OCI-LY3 (cell line): ENCODE data around the gene NCKAP5.

Experiments
- H2AFZ ChIP-seq: fragments of 200-600, 300-600 bp; shearing (Covaris generic); 2 replicates; pipeline ENCODE4 v1.6.0; 2014; ENCODE audit warnings: antibody characterized with exemption, low read depth, low read length
- H3K27ac ChIP-seq: fragments of 200-600, 300-600 bp; sonication (generic); 2 replicates; pipeline ENCODE4 v1.5.1; 2014; ENCODE audit warnings: mild to moderate bottlenecking, low read length, moderate library complexity, mixed read lengths
- H3K27me3 ChIP-seq: fragments of 200-600, 300-600 bp; sonication (generic); 2 replicates; pipeline ENCODE4 v1.6.1; 2014; ENCODE audit warnings: low read depth, low read length, mixed read lengths
- H3K36me3 ChIP-seq: fragments of 200-600, 300-600 bp; sonication (generic); replicated peaks from 2 replicates; pipeline ENCODE3; 2014; ENCODE audit warnings: low read depth, low read length, mixed read lengths
- H3K4me1 ChIP-seq: fragments of 300-600, 200-600 bp; sonication (generic); 2 replicates; pipeline ENCODE4 v1.6.1; 2014; ENCODE audit warnings: low read length, mixed read lengths
- H3K4me2 ChIP-seq: fragments of 200-600, 300-600 bp; sonication (generic); 2 replicates; pipeline ENCODE4 v1.6.1; 2014; ENCODE audit warnings: low read length, mixed read lengths
- H3K4me3 ChIP-seq: fragments of 300-600, 200-600 bp; sonication (generic); 2 replicates; pipeline ENCODE4 v1.5.1; 2014; ENCODE audit warnings: antibody characterized with exemption, mild to moderate bottlenecking, low read length, moderate library complexity
- H3K79me2 ChIP-seq: fragments of 300-600, 200-600 bp; shearing (Covaris generic); 2 replicates; pipeline ENCODE4 v1.6.1; 2014; ENCODE audit warnings: mild to moderate bottlenecking, low read length, mixed read lengths
- H3K9ac ChIP-seq: fragments of 300-600, 200-600 bp; shearing (Covaris generic); 2 replicates; pipeline ENCODE4 v1.6.0; 2014; ENCODE audit warnings: mild to moderate bottlenecking, low read length, moderate library complexity
- H3K9me3 ChIP-seq: fragments of 200-600, 300-600 bp; shearing (Covaris generic); 2 replicates; pipeline ENCODE4 v1.6.1; 2014; ENCODE audit warnings: low read length, mixed read lengths; ENCODE audit not compliant: insufficient read depth
- H4K20me1 ChIP-seq: fragments of 200-600, 300-600 bp; sonication (generic); 2 replicates; pipeline ENCODE4 v1.6.1; 2016; ENCODE audit warnings: low read length, mixed read lengths; ENCODE audit not compliant: insufficient read depth
- EZH2phosphoT487 ChIP-seq: fragments of 200-600 bp; shearing (Covaris generic); IDR thresholded peaks from 2 replicates; pipeline ENCODE4 v1.6.1; 2018; ENCODE audit warnings: antibody characterized with exemption, mixed run types, low read depth
- TF ChIP-seq, protein P1 (sequence below): fragments of 200-600, 300-600 bp; sonication (generic); IDR thresholded peaks from 2 replicates; pipeline ENCODE4 v1.5.1; 2014; ENCODE audit warnings: antibody characterized with exemption, low read length, low read depth

NCKAP5 gene

DNA sequence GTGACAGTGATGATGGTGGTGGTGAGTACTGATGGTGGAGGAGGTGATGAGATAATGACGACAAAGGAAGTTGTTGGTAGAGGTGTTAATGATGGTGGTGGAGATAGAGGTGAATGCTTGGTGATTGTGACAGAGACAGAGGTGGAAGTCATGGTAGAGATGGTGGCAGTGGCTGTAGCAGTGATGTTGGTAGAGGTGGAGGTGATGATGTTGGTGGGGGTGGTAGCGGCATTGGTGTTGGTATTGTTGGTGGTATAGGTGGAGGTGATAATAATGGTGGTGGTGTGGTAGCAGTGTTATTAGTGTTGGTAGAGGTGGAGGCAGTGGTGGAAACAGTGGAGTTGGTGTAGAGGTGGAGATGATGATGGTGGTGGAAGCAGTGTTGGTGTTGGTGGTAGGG is 934.6 kb downstream of the NCKAP5 start:
- no peak overlapping the region for H2AFZ ChIP-seq
- no peaks in the 10 kb centered on the region for H3K4me1 ChIP-seq
- no peaks in the 10 kb centered on the region for H3K27me3 ChIP-seq
- H3K4me3 ChIP-seq = no peak overlapping the region
- H3K27ac ChIP-seq = no peak overlapping the region
- H4K20me1 ChIP-seq = no peaks in the 10 kb centered on the region
- no peak overlapping the region for H3K9ac ChIP-seq
- no peaks in the 10 kb centered on the region for H3K79me2 ChIP-seq
- TF ChIP-seq, protein P1, sequence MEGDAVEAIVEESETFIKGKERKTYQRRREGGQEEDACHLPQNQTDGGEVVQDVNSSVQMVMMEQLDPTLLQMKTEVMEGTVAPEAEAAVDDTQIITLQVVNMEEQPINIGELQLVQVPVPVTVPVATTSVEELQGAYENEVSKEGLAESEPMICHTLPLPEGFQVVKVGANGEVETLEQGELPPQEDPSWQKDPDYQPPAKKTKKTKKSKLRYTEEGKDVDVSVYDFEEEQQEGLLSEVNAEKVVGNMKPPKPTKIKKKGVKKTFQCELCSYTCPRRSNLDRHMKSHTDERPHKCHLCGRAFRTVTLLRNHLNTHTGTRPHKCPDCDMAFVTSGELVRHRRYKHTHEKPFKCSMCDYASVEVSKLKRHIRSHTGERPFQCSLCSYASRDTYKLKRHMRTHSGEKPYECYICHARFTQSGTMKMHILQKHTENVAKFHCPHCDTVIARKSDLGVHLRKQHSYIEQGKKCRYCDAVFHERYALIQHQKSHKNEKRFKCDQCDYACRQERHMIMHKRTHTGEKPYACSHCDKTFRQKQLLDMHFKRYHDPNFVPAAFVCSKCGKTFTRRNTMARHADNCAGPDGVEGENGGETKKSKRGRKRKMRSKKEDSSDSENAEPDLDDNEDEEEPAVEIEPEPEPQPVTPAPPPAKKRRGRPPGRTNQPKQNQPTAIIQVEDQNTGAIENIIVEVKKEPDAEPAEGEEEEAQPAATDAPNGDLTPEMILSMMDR = no peak
- TF ChIP-seq EZH2phosphoT487 = no peak
- no peak overlapping the region for H3K4me2 ChIP-seq
- no peaks in the 10 kb centered on the region for H3K9me3 ChIP-seq
- no peaks in the 10 kb centered on the region for H3K36me3 ChIP-seq

GRCh38 chr2:132632000-132632649 is 936.1 kb downstream of the NCKAP5 start:
- Histone ChIP-seq H3K4me2 (no peak overlapping the region), H3K9ac (no peak overlapping the region), H3K9me3 (no peaks in the 10 kb centered on the region), H3K4me3 (no peak overlapping the region), H3K79me2 (no peaks in the 10 kb centered on the region), H3K36me3 (no peaks in the 10 kb centered on the region), H3K27me3 (no peaks in the 10 kb centered on the region), H2AFZ (no peak overlapping the region), H3K4me1 (no peaks in the 10 kb centered on the region), H4K20me1 (no peaks in the 10 kb centered on the region), H3K27ac (no peak overlapping the region)
- no peak for TF ChIP-seq EZH2phosphoT487
- TF ChIP-seq, protein P1 = no peak

DNA sequence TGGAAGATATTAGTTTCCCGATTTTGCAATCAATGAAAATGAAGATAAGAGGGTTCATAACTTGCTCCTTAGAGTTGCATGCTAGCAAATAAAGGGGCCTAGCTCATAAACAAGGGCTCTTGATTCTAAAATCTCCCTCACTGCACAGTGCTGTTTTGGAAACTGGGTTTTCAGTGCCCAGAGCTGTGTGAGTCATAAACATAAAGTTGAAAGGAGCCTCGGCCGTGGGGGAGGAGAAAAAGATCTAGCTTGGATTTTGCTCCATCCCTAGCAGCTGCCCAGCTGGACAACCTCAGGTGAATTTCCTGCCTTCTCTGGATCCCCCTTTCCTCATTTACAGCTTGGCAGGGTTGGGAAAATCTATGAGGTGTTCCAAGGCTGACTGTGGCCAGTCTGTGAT is 940.7 kb downstream of the NCKAP5 start:
- no peaks in the 10 kb centered on the region for H3K79me2 ChIP-seq
- no peak overlapping the region for H3K4me3 ChIP-seq
- TF ChIP-seq, protein P1 = no peak
- TF ChIP-seq EZH2phosphoT487 = no peak
- H3K9ac ChIP-seq = no peak overlapping the region
- H3K36me3 ChIP-seq = no peaks in the 10 kb centered on the region
- no peak overlapping the region for H3K4me2 ChIP-seq
- H3K27ac ChIP-seq = no peak overlapping the region
- no peaks in the 10 kb centered on the region for H3K4me1 ChIP-seq
- no peak overlapping the region for H2AFZ ChIP-seq
- H4K20me1 ChIP-seq = no peaks in the 10 kb centered on the region
- no peaks in the 10 kb centered on the region for H3K27me3 ChIP-seq
- no peaks in the 10 kb centered on the region for H3K9me3 ChIP-seq

DNA sequence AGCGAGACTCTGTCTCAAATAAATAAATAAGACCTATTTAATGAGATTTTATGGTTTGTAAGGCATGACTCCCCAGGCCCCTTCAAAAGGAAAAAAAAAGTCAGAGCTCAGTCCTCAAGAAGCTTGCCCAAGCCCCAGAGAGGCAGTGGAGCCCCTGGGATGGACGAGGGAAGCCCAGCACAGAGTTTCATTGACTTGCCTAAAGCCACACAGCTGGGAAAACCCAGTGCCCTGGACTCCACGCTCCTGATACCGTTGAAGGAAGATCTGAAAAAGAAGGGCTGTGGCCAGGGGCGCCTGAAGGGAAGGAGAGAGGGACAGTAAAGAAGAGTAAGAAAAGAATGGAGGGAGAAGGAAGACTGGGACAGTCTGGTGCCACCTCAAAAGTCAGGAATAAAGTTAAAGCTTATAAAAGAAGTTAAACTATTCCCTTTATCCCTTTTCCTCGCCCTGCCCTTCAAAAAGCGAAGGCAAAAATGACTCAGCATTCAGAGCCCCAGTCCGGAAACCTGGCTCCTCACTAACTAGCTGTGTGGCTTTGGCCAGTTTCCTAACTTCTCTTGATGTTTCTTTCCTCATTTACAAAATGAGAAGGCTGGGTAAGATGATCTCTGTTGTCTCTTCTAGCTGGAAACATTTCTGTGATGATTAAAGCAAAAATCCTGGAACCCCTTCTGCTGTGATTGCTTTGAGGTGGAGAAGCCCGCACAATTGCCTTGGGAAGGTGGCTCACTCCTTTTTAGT is 945.0 kb downstream of the NCKAP5 start:
- no peak overlapping the region for H3K4me3 ChIP-seq
- no peaks in the 10 kb centered on the region for H3K36me3 ChIP-seq
- no peak overlapping the region for H2AFZ ChIP-seq
- no peaks in the 10 kb centered on the region for H3K27me3 ChIP-seq
- no peaks in the 10 kb centered on the region for H4K20me1 ChIP-seq
- no peak overlapping the region for H3K4me2 ChIP-seq
- H3K27ac ChIP-seq = no peak overlapping the region
- TF ChIP-seq EZH2phosphoT487 = no peak
- TF ChIP-seq, protein P1 = no peak
- H3K79me2 ChIP-seq = no peaks in the 10 kb centered on the region
- H3K9ac ChIP-seq = no peak overlapping the region
- no peaks in the 10 kb centered on the region for H3K9me3 ChIP-seq
- H3K4me1 ChIP-seq = no peaks in the 10 kb centered on the region
